HCT116 (cell line): Measurements from ENCODE around the gene MAML3.

Source experiments
- ATF3 ChIP-seq: IDR thresholded peaks from 2 replicates; pipeline ENCODE4 v1.6.1; 2012
- CTCF ChIP-seq, 3 experiments: fragments of 200-600 bp in 1 of 3; sonication (generic) in 1 of 3; IDR thresholded peaks in 2 of 3; conservative IDR thresholded peaks in 1 of 3; 2 replicates each; pipeline ENCODE4 v1.5.1; 2012 to 2017; ENCODE audit warnings: low read depth in 2 of 3, low read length in 2 of 3, antibody characterized with exemption in 1 of 3, borderline replicate concordance in 1 of 3, control low read depth in 1 of 3, mild to moderate bottlenecking in 1 of 3, mixed read lengths in 1 of 3, mixed run types in 1 of 3, moderate library complexity in 1 of 3; ENCODE audit not compliant: insufficient read depth in 1 of 3
- ELF1 ChIP-seq: IDR thresholded peaks from 2 replicates; pipeline ENCODE4 v1.6.1; 2012; ENCODE audit warnings: low read depth, borderline replicate concordance
- EZH2 ChIP-seq: fragments of 200-600 bp; sonication (generic); IDR thresholded peaks from 2 replicates; pipeline ENCODE4 v1.6.1; 2017; ENCODE audit warnings: antibody characterized with exemption, mixed run types
- EZH2phosphoT487 ChIP-seq: fragments of 200-600 bp; IDR thresholded peaks from 2 replicates; pipeline ENCODE4 v1.6.1; 2018; ENCODE audit warnings: antibody characterized with exemption, borderline replicate concordance
- JUND ChIP-seq: IDR thresholded peaks from 2 replicates; pipeline ENCODE4 v1.6.1; 2012
- POLR2A ChIP-seq: IDR thresholded peaks from 2 replicates; pipeline ENCODE4 v1.7.0; 2011; ENCODE audit warnings: borderline replicate concordance; ENCODE audit not compliant: insufficient read depth, insufficient read length; ENCODE audit errors: extremely low read depth
- POLR2AphosphoS5 ChIP-seq: IDR thresholded peaks from 2 replicates; pipeline ENCODE4 v1.6.1; 2011; ENCODE audit warnings: mild to moderate bottlenecking, low read depth, low read length, moderate library complexity
- RAD21 ChIP-seq: IDR thresholded peaks from 2 replicates; pipeline ENCODE4 v1.6.1; 2012; ENCODE audit warnings: low read depth, mild to moderate bottlenecking
- SIN3A ChIP-seq: IDR thresholded peaks from 2 replicates; pipeline ENCODE4 v1.6.1; 2012; ENCODE audit warnings: low read depth
- SRF ChIP-seq: IDR thresholded peaks from 2 replicates; pipeline ENCODE4 v1.6.1; 2012; ENCODE audit warnings: low read depth
- YY1 ChIP-seq: IDR thresholded peaks from 2 replicates; pipeline ENCODE4 v1.6.1; 2011; ENCODE audit warnings: low read length, low read depth, moderate library complexity, mild to moderate bottlenecking; ENCODE audit not compliant: insufficient replicate concordance; ENCODE audit errors: extremely low read depth
- ZBTB33 ChIP-seq: IDR thresholded peaks from 2 replicates; pipeline ENCODE4 v1.6.1; 2011; ENCODE audit warnings: mild to moderate bottlenecking, low read length, moderate library complexity; ENCODE audit not compliant: insufficient replicate concordance; ENCODE audit errors: extremely low read depth

GRCh38 chr4:140099983-140100382, 54.0 kb downstream of the MAML3 start:
- TF ChIP-seq JUND, result no peak
- no peak for TF ChIP-seq SIN3A
- TF ChIP-seq EZH2, result no peak
- no peak for TF ChIP-seq CTCF (IDR thresholded peaks at IDR 0.05 in 2 of 3, conservative IDR thresholded peaks at IDR 0.05 in 1 of 3; ENCODE audit: borderline replicate concordance in 1 of 3, insufficient read depth in 1 of 3, low read depth in 2 of 3, low read length in 2 of 3)
- no peak for TF ChIP-seq EZH2phosphoT487
- no peak for TF ChIP-seq RAD21
- TF ChIP-seq SRF, result no peak
- TF ChIP-seq POLR2A, result no peak
- TF ChIP-seq POLR2AphosphoS5, result no peak
- no peak for TF ChIP-seq ZBTB33
- TF ChIP-seq ATF3, result no peak
- TF ChIP-seq ELF1, result no peak
- TF ChIP-seq YY1, result no peak
